ENCODE results near the gene TOMM22.

- TF ChIP-seq CTCF (conservative IDR thresholded peaks at IDR 0.05; ENCODE audit: low read length), result peak; percentile 90
- no peak for TF ChIP-seq EZH2phosphoT487 (IDR thresholded peaks at IDR 0.05; ENCODE audit: borderline replicate concordance)
Observed at GRCh38 chr22:38733329-38733723, 51.6 kb downstream of the TOMM22 start.

Measured in Loucy (cell line).